Ramos (cell line): Measurements from ENCODE around the gene C20orf204.

Experiments
- in situ Hi-C: fragments of 300-500 bp; cut with MboI; formaldehyde crosslinking; loops from one replicate; pipeline ENCODE4 v1.14.3; 2022; ENCODE audit warnings: low sequenced_read_pairs; ENCODE audit not compliant: unreplicated experiment

C20orf204 gene

GRCh38 chr20:64068386-64069208 lies 32.6 kb downstream of the C20orf204 start:
- in situ Hi-C loops = no loop called here

- in situ Hi-C loops = no loop called here
Measured at GRCh38 chr20:64069209-64069613, 33.2 kb downstream of the C20orf204 start.

GRCh38 chr20:64069614-64070243 lies 33.7 kb downstream of the C20orf204 start:
- in situ Hi-C loops = no loop called here

- in situ Hi-C loops = no loop called here
Measured at GRCh38 chr20:64070244-64070993, 34.4 kb downstream of the C20orf204 start.

- in situ Hi-C loops = no loop called here
Measured at GRCh38 chr20:64071341-64072332, 35.7 kb downstream of the C20orf204 start.

- in situ Hi-C loops = no loop called here
Measured at GRCh38 chr20:64072498-64073063, 36.6 kb downstream of the C20orf204 start.

GRCh38 chr20:64073476-64074183 lies 37.6 kb downstream of the C20orf204 start:
- in situ Hi-C loops = no loop called here

- in situ Hi-C loops = no loop called here
Measured at GRCh38 chr20:64074184-64074789, 38.3 kb downstream of the C20orf204 start.

- in situ Hi-C loops = no loop called here
Measured at GRCh38 chr20:64074963-64075362, 39.0 kb downstream of the C20orf204 start.

GRCh38 chr20:64075556-64075955 lies 39.6 kb downstream of the C20orf204 start:
- in situ Hi-C loops = no loop called here

GRCh38 chr20:64076061-64076997 lies 40.3 kb downstream of the C20orf204 start:
- in situ Hi-C loops = no loop called here

- in situ Hi-C loops = no loop called here
Measured at GRCh38 chr20:64077094-64077493, 41.1 kb downstream of the C20orf204 start.

- in situ Hi-C loops = no loop called here
Measured at GRCh38 chr20:64077541-64077875, 41.5 kb downstream of the C20orf204 start.

- in situ Hi-C loops = no loop called here
Measured at GRCh38 chr20:64077876-64078551, 42.0 kb downstream of the C20orf204 start.

- in situ Hi-C loops = no loop called here
Measured at GRCh38 chr20:64078934-64079272, 42.9 kb downstream of the C20orf204 start.

GRCh38 chr20:64079273-64080012 lies 43.5 kb downstream of the C20orf204 start, which contains the start of gene RGS19:
Gene RGS19, minus strand, starts transcription at chr20:64079518. Its CDS starts 2,632 bp downstream, at chr20:64076886.
- in situ Hi-C loops = no loop called here
